ENCODE measurements around the gene AGBL2. TPM values are rescaled to one million over a fixed set of nuclear protein-coding genes. Genes with fewer than 3 reads are reported as not detected.
"Not testable (repeated sequence)": the region's sequence is repeated elsewhere in the genome, so short reads cannot be mapped to it uniquely, and the experiment has no call there.

Gene AGBL2
- total RNA-seq, 2 experiments from 2014 or later, result 4.9 to 5.9 TPM

DNA sequence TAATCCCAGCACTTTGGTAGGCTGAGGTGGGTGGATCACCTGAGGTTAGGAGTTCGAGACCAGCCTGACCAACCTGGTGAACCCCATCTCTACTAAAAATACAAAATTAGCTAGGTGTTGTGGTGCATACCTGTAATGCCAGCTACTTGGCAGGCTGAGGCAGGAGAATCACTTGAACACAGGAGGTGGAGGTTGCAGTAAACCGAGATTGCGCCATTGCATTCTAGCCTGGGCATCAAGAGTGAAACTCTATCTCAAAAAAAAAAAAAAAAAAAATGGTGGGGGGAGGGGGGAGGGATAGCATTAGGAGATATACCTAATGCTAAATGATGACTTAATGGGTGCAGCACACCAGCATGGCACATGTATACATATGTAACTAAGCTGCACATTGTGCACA lies 28.5 kb downstream of the AGBL2 start:
- DNase-seq; POLR2A ChIA-PET; H3K4me3 Mint-ChIP-seq; H3K4me1 Mint-ChIP-seq; H3K27ac Mint-ChIP-seq; H3K27me3 Mint-ChIP-seq; H3K36me3 Mint-ChIP-seq (ENCODE audit: low read depth); H3K9me3 Mint-ChIP-seq: not testable (repeated sequence)
- CTCF ChIA-PET, result interaction anchor here (0.6 kb wide), 1 partner anchor 360 kb away, joined by 4 read pairs; no protein-coding TSS in a partner anchor

DNA sequence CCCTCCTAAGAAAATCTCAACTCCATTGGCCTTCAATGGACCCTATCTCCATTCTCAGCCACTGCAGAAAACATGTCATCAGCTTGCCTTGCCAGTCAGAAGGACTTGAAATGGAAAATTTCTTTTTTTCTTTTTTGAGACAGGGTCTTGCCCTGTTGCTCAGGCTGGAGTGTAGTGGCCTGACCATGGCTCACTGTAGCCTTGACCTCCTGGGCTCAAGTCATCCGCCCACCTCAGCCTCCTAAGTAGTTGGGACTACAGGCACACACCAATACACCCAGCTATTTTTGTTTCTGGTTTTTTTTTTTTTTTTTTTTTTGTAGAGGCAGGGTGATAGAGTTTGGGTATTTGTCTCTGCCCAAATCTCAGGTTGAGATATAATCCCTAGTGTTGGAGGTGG lies 29.0 kb downstream of the AGBL2 start:
- Mint-ChIP-seq H3K4me1 (no peaks in the 10 kb centered on the region), H3K4me3 (no peak overlapping the region), H3K27me3 (no peaks in the 10 kb centered on the region), H3K36me3 (ENCODE audit: low read depth) (no peaks in the 10 kb centered on the region), H3K9me3 (no peaks in the 10 kb centered on the region), H3K27ac (no peak overlapping the region)
- ChIA-PET CTCF (interaction anchor here (0.6 kb wide), 1 partner anchor 212 kb away, joined by 3 read pairs; no protein-coding TSS in a partner anchor), POLR2A (no interaction called here)
- DNase-seq, result no peak

- Mint-ChIP-seq H3K4me1 (no peaks in the 10 kb centered on the region), H3K27me3 (no peaks in the 10 kb centered on the region), H3K9me3 (no peaks in the 10 kb centered on the region), H3K27ac (no peak overlapping the region), H3K4me3 (no peak overlapping the region), H3K36me3 (ENCODE audit: low read depth) (no peaks in the 10 kb centered on the region)
- ChIA-PET POLR2A (no interaction called here), CTCF (interaction anchor here (0.9 kb wide), 1 partner anchor 52 kb away, joined by 3 read pairs; no protein-coding TSS in a partner anchor)
- DNase-seq, result no peak
Measured at GRCh38 chr11:47675851-47676250, 39.3 kb downstream of the AGBL2 start.

DNA sequence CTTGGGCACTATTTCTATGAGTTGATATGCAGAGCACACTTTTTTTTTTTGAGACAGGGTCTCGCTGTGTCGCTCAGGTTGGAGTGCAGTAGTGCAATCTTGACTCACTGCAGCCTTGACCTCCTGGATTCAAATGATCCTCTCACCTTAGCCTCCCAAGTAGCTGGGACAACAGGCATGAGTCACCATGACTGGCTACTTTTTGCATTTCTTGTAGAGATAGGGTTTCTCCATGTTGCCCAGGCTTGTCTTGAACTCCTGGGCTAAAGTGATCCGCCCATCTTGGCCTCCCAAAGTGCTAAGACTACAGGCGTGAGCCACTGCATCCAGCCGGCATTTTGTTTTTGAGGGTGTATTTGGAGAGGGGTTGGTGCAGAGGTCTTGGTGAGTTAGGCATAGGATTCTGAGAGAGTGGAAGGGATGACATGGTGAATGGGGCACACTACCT lies 42.9 kb downstream of the AGBL2 start:
- DNase-seq, result no peak
- Mint-ChIP-seq H3K4me3 (no peak overlapping the region), H3K27me3 (no peaks in the 10 kb centered on the region), H3K4me1 (peaks cover 3% of the 10 kb centered on the region), H3K36me3 (ENCODE audit: low read depth) (no peaks in the 10 kb centered on the region), H3K27ac (no peak overlapping the region), H3K9me3 (no peaks in the 10 kb centered on the region)
- ChIA-PET CTCF (interaction anchor here (0.9 to 1.3 kb wide), 2 partner anchors 9 to 46 kb away, joined by 3 read pairs; no protein-coding TSS in a partner anchor), POLR2A (no interaction called here)

GRCh38 chr11:47669856-47670255 lies 45.3 kb downstream of the AGBL2 start:
- ChIA-PET POLR2A (no interaction called here), CTCF (no interaction called here)
- H3K27ac Mint-ChIP-seq, result no peak overlapping the region
- no peaks in the 10 kb centered on the region for H3K27me3 Mint-ChIP-seq
- H3K4me1 Mint-ChIP-seq, result peaks cover 3% of the 10 kb centered on the region
- no peak overlapping the region for H3K4me3 Mint-ChIP-seq
- DNase-seq, result no peak
- H3K36me3 Mint-ChIP-seq (ENCODE audit: low read depth), result no peaks in the 10 kb centered on the region
- no peaks in the 10 kb centered on the region for H3K9me3 Mint-ChIP-seq

DNA sequence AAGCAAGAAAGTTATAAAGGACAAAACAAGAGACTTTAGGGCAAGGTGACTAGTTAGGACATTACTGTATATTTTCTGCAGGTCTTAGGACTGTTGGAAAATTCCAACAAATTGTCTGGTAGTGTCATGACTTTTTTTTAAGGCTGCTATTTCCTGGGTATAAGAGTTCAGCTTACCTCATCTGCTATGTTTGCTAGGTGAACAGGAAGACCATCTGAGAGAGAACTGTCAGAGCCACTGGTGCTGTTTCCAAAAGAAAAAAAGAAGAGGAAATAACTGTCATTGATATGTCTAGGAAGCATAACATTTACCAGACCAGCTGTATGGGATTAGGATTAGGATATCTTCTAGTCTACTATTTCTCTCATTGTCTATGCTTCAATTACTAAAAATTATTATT lies 46.5 kb downstream of the AGBL2 start:
- Mint-ChIP-seq H3K27ac (no peak overlapping the region), H3K4me3 (no peak overlapping the region), H3K9me3 (no peaks in the 10 kb centered on the region), H3K36me3 (ENCODE audit: low read depth) (no peaks in the 10 kb centered on the region), H3K4me1 (peaks cover 3% of the 10 kb centered on the region), H3K27me3 (no peaks in the 10 kb centered on the region)
- DNase-seq, result no peak
- CTCF ChIA-PET, result no interaction called here
- POLR2A ChIA-PET, result no interaction called here

DNA sequence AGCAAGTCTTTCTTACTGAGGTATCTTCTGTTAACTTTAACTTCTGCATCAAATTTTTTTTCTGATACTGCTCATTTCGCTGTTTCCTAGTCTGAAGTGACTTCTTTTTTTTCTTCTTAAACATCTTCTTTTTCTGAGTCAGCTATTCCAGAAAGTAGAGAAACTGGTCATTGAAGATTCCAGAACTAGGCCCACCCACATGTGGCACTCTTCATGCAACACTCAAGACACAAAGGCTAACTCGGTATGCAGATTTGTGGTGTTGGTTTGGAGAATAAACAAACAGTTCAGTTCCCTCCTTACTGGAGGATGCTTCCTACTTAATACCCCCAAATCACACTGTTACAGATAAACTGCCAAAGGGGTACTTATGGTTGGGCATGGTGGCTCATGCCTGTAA lies 47.6 kb downstream of the AGBL2 start:
- Mint-ChIP-seq H3K9me3 (no peaks in the 10 kb centered on the region), H3K36me3 (ENCODE audit: low read depth) (no peaks in the 10 kb centered on the region), H3K27me3 (no peaks in the 10 kb centered on the region), H3K4me1 (peaks cover 7% of the 10 kb centered on the region), H3K27ac (no peak overlapping the region), H3K4me3 (no peak overlapping the region)
- CTCF ChIA-PET, result no interaction called here
- no peak for DNase-seq
- POLR2A ChIA-PET, result no interaction called here

DNA sequence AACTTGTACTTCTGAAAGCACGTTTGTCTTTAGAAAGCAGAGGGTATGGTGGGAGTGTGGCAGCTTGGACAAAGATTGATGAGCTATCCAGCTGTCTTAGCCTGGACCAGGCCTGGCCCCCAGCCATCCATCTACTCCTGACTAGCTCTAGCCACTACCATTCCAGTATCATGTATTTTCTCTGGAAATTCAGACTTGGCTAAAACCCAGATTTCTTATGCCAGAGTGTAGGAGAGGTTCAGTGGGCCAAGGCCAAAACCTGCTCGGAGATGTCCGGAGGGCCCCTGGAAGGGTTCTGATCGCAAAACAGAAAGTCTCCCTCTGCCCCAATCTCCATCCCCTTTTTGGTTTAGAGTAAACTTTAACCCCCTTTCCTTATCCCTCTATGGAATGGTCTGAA lies 48.0 kb downstream of the AGBL2 start:
- Mint-ChIP-seq H3K9me3 (no peaks in the 10 kb centered on the region), H3K36me3 (ENCODE audit: low read depth) (no peaks in the 10 kb centered on the region), H3K4me3 (no peak overlapping the region), H3K27ac (no peak overlapping the region), H3K4me1 (peaks cover 7% of the 10 kb centered on the region), H3K27me3 (no peaks in the 10 kb centered on the region)
- CTCF ChIA-PET, result no interaction called here
- POLR2A ChIA-PET, result no interaction called here
- DNase-seq, result no peak

GRCh38 chr11:47664936-47665335 lies 50.2 kb downstream of the AGBL2 start:
- H3K9me3 Mint-ChIP-seq; H3K27me3 Mint-ChIP-seq; POLR2A ChIA-PET; H3K27ac Mint-ChIP-seq; DNase-seq; H3K4me3 Mint-ChIP-seq; H3K4me1 Mint-ChIP-seq; H3K36me3 Mint-ChIP-seq (ENCODE audit: low read depth): not testable (repeated sequence)
- CTCF ChIA-PET, result interaction anchor here (1.2 kb wide), 1 partner anchor 13 kb away, joined by 3 read pairs; no protein-coding TSS in a partner anchor

DNA sequence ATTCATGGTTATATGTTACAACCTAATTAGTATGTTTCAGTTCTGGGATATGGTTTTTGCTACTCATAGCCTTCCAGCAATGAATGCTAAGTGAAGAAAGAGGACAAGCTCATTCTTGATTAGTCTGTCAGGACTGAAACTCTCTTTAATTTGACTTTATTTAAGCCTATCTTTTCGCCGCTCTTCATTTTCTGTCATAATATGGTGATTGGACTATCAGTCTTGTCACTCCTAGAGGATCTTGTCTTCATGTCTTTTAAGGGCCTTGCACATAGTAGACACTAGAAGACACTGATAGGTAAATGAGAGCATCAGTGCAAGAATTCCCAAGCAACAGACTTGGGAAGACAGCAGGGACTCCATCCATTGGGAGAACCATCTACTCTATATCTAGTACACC lies 53.9 kb downstream of the AGBL2 start:
- Mint-ChIP-seq H3K9me3 (no peaks in the 10 kb centered on the region), H3K27ac (no peak overlapping the region), H3K4me3 (no peak overlapping the region), H3K4me1 (peaks cover 4% of the 10 kb centered on the region), H3K36me3 (ENCODE audit: low read depth) (no peaks in the 10 kb centered on the region), H3K27me3 (no peaks in the 10 kb centered on the region)
- POLR2A ChIA-PET, result no interaction called here
- DNase-seq, result no peak
- CTCF ChIA-PET, result no interaction called here

DNA sequence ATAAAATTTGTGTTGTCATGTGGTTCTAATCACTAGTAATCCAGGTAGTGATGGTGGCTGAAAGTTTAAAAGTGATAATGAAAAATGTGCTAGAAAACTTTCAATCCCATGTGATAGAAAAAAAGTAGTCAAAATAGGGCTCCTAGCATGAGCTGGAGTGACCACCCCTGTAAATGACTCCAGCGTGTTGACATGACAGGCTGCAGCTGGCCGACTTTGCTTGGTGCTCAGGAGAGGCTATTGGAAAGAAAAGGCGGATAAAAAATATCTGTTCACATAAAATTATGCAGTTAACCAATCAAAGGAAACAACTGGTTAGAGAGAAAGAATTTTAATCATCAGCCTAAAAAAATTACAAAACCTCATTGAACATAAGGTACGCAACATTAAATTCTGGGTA lies 55.9 kb downstream of the AGBL2 start:
- Mint-ChIP-seq H3K27ac (no peak overlapping the region), H3K9me3 (no peaks in the 10 kb centered on the region), H3K27me3 (peaks cover 4% of the 10 kb centered on the region), H3K36me3 (ENCODE audit: low read depth) (no peaks in the 10 kb centered on the region), H3K4me1 (peaks cover 4% of the 10 kb centered on the region), H3K4me3 (no peak overlapping the region)
- no peak for DNase-seq
- POLR2A ChIA-PET, result no interaction called here
- CTCF ChIA-PET, result interaction anchor here (1.2 kb wide), 1 partner anchor 11 kb away, joined by 3 read pairs; no protein-coding TSS in a partner anchor

GRCh38 chr11:47656260-47656885 lies 58.8 kb downstream of the AGBL2 start:
- CTCF ChIA-PET, result interaction anchor here (0.6 to 0.9 kb wide), 2 partner anchors 18 to 939 kb away, joined by 3 read pairs; no protein-coding TSS in a partner anchor
- Mint-ChIP-seq H3K4me3 (no peak overlapping the region), H3K4me1 (no peaks in the 10 kb centered on the region), H3K36me3 (ENCODE audit: low read depth) (no peaks in the 10 kb centered on the region), H3K27ac (no peak overlapping the region), H3K9me3 (peaks cover 11% of the 10 kb centered on the region), H3K27me3 (peaks cover 4% of the 10 kb centered on the region)
- POLR2A ChIA-PET, result interaction anchor here (0.7 kb wide), 1 partner anchor 39 kb away, joined by 4 read pairs; no protein-coding TSS in a partner anchor
- DNase-seq, result no peak

- ChIA-PET CTCF (interaction anchor here (1.0 to 1.8 kb wide), 3 partner anchors 13 to 26 kb away, joined by 3 read pairs; no protein-coding TSS in a partner anchor), POLR2A (no interaction called here)
- Mint-ChIP-seq H3K36me3 (ENCODE audit: low read depth) (no peaks in the 10 kb centered on the region), H3K4me1 (no peaks in the 10 kb centered on the region), H3K27me3 (peaks cover 4% of the 10 kb centered on the region), H3K4me3 (no peak overlapping the region), H3K9me3 (peaks cover 11% of the 10 kb centered on the region), H3K27ac (no peak overlapping the region)
- DNase-seq, result no peak
Measured at GRCh38 chr11:47651818-47652469, 63.2 kb downstream of the AGBL2 start.

All from activated CD4-positive, alpha-beta T cell treated with anti-CD3 and anti-CD28 coated beads, Interleukin-2, amount 10 ng/mL, durations not matched to agents 7 days and 5 days (primary cell).